ENCODE results near the gene ERI3.

Gene ERI3

DNA sequence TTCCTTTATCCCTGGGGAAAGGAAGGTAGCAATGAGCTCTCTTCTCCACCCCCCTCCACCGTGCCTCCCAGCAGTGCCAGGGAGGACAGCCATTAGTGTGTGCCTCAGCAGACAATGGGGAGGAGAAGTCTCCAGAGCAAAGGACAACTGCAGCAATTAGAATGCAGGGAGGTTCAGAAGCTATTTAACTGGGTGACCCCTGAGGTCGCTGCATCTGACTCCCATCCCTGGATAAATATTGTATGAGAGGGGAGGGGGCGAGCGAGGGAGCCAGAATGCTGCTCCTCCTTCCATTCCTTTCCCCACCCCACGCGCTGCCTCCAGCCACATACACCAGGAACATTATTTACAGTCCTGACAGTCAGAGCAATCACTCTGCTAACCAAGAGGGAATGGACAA is 59.0 kb downstream of the ERI3 start:
- TF ChIP-seq YY1 (IDR thresholded peaks at IDR 0.05; ENCODE audit: low read depth) (no peak), CEBPB (IDR thresholded peaks at IDR 0.05) (no peak), EGR1 (IDR thresholded peaks at IDR 0.05) (no peak), TAF1 (IDR thresholded peaks at IDR 0.05; ENCODE audit: low read depth) (no peak), EP300 (IDR thresholded peaks at IDR 0.05; ENCODE audit: borderline replicate concordance) (no peak), TCF12 (IDR thresholded peaks at IDR 0.05; ENCODE audit: low read depth) (no peak)
- TF ChIP-seq, protein P1, sequence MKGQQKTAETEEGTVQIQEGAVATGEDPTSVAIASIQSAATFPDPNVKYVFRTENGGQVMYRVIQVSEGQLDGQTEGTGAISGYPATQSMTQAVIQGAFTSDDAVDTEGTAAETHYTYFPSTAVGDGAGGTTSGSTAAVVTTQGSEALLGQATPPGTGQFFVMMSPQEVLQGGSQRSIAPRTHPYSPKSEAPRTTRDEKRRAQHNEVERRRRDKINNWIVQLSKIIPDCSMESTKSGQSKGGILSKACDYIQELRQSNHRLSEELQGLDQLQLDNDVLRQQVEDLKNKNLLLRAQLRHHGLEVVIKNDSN (IDR thresholded peaks at IDR 0.05): no peak
- TF ChIP-seq, protein P2, sequence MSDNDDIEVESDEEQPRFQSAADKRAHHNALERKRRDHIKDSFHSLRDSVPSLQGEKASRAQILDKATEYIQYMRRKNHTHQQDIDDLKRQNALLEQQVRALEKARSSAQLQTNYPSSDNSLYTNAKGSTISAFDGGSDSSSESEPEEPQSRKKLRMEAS (IDR thresholded peaks at IDR 0.05): no peak

DNA sequence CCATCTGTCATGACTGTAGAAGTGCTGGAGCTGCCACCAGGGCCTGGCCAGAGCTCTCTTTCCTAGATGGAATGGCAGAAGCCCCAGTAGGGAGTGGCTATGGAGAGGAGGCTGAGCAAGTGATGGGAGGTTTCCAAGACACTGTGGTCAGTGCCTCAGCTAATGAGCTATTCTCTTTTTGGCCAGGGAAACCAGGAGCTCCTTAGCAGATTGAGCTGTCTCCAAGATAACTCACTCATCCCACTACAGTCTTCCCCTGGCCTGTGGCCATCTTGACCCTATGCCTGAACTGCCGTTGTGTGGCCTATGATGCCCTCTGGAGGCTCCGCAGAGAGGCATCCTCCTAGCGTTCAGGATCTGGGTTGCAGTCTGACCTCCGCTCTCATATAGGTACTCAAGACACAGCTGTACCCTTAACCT is 60.5 kb downstream of the ERI3 start:
- peak; percentile 28; the same call in 1 of the 2 replicates for TF ChIP-seq RAD21 (IDR thresholded peaks at IDR 0.05; ENCODE audit: low read depth)
- TF ChIP-seq YY1 (IDR thresholded peaks at IDR 0.05; ENCODE audit: low read depth): no peak

DNA sequence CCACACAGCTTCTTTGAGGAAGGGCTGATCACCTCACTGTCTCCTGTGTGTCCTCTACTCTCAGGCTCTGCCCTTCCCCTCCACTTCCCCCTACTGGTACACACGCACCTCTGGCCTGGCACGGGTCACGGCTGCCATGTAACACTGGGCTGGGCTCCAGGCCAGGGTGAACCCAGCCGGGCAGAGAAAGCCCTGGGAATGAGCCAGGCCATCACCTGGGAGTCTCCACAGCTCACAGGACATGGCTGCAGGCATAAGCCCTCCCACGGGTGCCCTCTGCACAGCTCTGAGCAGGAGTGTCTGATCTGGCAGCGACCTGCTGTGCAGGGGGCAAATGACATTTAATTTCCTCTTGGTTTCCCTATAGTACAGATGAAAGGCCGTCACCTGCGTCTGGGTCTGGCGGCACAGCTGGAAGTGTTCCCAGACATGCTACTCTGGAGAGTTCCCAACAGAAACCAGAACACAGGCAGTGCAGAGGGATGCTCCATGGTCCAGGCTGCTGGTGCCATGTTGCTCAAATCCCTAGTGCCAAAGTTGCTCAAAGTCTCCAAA is 61.2 kb downstream of the ERI3 start:
- TF ChIP-seq TCF12 (IDR thresholded peaks at IDR 0.05; ENCODE audit: low read depth) (peak; percentile 29; the same call in 1 of the 2 replicates), YY1 (IDR thresholded peaks at IDR 0.05; ENCODE audit: low read depth) (no peak), NFIC (IDR thresholded peaks at IDR 0.05) (peak; percentile 66)

GRCh38 chr1:44292651-44293050 is 62.4 kb downstream of the ERI3 start:
- TF ChIP-seq ZBTB7A (IDR thresholded peaks at IDR 0.05; ENCODE audit: low read depth): no peak
- TF ChIP-seq FOXM1 (IDR thresholded peaks at IDR 0.05; ENCODE audit: borderline replicate concordance, low read depth): no peak
- TF ChIP-seq, protein P1 (IDR thresholded peaks at IDR 0.05): no peak
- no peak for TF ChIP-seq EGR1 (IDR thresholded peaks at IDR 0.05)
- no peak for TF ChIP-seq EP300 (IDR thresholded peaks at IDR 0.05; ENCODE audit: borderline replicate concordance)
- TF ChIP-seq RAD21 (IDR thresholded peaks at IDR 0.05; ENCODE audit: low read depth): no peak
- TF ChIP-seq TCF12 (IDR thresholded peaks at IDR 0.05; ENCODE audit: low read depth): no peak
- TF ChIP-seq TAF1 (IDR thresholded peaks at IDR 0.05; ENCODE audit: low read depth): no peak

GRCh38 chr1:44290250-44291094 is 64.6 kb downstream of the ERI3 start:
- TF ChIP-seq ZBTB7A (IDR thresholded peaks at IDR 0.05; ENCODE audit: low read depth): no peak
- TF ChIP-seq CREB1 (IDR thresholded peaks at IDR 0.05; ENCODE audit: low read depth): no peak
- TF ChIP-seq, protein P1 (IDR thresholded peaks at IDR 0.05): no peak
- no peak for TF ChIP-seq RAD21 (IDR thresholded peaks at IDR 0.05; ENCODE audit: low read depth)
- TF ChIP-seq, protein P2 (IDR thresholded peaks at IDR 0.05): no peak
- TF ChIP-seq EP300 (IDR thresholded peaks at IDR 0.05; ENCODE audit: borderline replicate concordance): no peak
- no peak for TF ChIP-seq CEBPB (IDR thresholded peaks at IDR 0.05)
- TF ChIP-seq NFIC (IDR thresholded peaks at IDR 0.05): no peak
- TF ChIP-seq YY1 (IDR thresholded peaks at IDR 0.05; ENCODE audit: low read depth): no peak
- TF ChIP-seq REST (IDR thresholded peaks at IDR 0.05; ENCODE audit: low read depth): no peak
- TF ChIP-seq TCF12 (IDR thresholded peaks at IDR 0.05; ENCODE audit: low read depth): no peak
- no peak for TF ChIP-seq TAF1 (IDR thresholded peaks at IDR 0.05; ENCODE audit: low read depth)
- TF ChIP-seq TEAD4 (IDR thresholded peaks at IDR 0.05): no peak
- TF ChIP-seq EGR1 (IDR thresholded peaks at IDR 0.05): no peak
- no peak for TF ChIP-seq FOXM1 (IDR thresholded peaks at IDR 0.05; ENCODE audit: borderline replicate concordance, low read depth)

DNA sequence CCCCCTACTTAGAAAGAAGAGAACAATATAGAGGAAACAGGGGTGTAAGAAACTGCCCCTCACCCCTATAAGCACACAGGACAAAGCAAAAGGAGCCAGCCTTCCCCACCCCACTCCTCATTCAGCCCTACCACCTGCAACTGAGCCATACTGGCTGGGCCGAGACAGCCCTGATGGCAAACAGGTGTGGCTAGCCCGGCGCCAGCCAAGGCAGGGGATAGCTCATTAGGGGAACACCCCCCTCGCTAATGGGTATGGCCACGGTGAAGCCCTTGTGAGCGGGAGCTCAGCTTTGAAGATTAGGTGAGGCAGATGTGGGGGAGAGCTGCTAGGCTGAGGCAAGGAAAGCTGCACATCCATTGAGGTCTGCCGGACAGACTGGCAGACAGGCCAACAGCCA is 65.5 kb downstream of the ERI3 start:
- TF ChIP-seq ZBTB7A (IDR thresholded peaks at IDR 0.05; ENCODE audit: low read depth) (no peak), CEBPB (IDR thresholded peaks at IDR 0.05) (no peak), TAF1 (IDR thresholded peaks at IDR 0.05; ENCODE audit: low read depth) (no peak), TEAD4 (IDR thresholded peaks at IDR 0.05) (no peak), NFIC (IDR thresholded peaks at IDR 0.05) (no peak), CREB1 (IDR thresholded peaks at IDR 0.05; ENCODE audit: low read depth) (no peak), EP300 (IDR thresholded peaks at IDR 0.05; ENCODE audit: borderline replicate concordance) (no peak), EGR1 (IDR thresholded peaks at IDR 0.05) (no peak), FOXM1 (IDR thresholded peaks at IDR 0.05; ENCODE audit: borderline replicate concordance, low read depth) (no peak), REST (IDR thresholded peaks at IDR 0.05; ENCODE audit: low read depth) (no peak)
- TF ChIP-seq, protein P2 (IDR thresholded peaks at IDR 0.05): no peak

All from Ishikawa (cell line).